GM15510 (cell line): ENCODE measurements around the gene SEMA5A.

Source experiments
- POLR2A ChIP-seq: IDR thresholded peaks from 3 replicates; pipeline ENCODE4 v1.6.1; 2011; ENCODE audit warnings: borderline replicate concordance; ENCODE audit not compliant: insufficient read length; ENCODE audit errors: extremely low read depth

SEMA5A gene

DNA sequence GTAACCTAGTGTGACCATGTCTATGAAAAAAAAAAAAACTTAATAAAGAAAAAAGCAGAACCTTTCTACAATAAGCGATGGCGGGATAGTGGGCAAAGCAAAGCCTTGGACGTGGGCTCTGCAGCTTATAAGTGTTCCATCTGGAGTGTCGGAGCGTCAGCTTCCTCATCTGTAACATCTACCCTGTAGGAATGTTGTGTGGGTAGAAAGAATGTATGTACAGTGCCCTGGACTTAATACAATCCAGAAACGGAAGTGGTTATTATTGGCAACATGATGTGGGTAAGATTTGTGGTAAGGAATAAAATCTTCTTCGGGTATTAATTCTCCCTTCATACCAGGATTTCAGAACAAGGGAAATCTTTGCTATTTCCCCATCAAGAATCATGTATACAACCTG, 66.5 kb downstream of the SEMA5A start:
- no peak for TF ChIP-seq POLR2A

DNA sequence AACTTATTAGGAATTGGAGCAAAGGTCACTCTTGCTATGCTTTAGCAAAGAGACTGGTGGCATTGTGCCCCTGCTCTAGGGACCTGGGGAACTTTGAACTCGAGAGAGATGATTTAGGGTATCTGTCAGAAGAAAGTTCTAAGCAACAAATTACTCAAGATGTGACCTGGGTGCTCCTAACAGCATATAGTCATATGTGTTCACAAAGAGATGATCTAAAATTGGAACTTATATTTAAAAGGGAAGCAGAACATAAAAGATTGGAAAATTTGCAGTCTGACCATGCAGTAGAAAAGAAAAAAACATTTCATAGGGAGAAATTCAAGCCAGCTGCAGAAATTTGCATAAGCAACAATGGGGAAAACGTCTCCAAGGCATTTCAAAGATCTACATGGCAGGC, 68.3 kb downstream of the SEMA5A start:
- TF ChIP-seq POLR2A: no peak

DNA sequence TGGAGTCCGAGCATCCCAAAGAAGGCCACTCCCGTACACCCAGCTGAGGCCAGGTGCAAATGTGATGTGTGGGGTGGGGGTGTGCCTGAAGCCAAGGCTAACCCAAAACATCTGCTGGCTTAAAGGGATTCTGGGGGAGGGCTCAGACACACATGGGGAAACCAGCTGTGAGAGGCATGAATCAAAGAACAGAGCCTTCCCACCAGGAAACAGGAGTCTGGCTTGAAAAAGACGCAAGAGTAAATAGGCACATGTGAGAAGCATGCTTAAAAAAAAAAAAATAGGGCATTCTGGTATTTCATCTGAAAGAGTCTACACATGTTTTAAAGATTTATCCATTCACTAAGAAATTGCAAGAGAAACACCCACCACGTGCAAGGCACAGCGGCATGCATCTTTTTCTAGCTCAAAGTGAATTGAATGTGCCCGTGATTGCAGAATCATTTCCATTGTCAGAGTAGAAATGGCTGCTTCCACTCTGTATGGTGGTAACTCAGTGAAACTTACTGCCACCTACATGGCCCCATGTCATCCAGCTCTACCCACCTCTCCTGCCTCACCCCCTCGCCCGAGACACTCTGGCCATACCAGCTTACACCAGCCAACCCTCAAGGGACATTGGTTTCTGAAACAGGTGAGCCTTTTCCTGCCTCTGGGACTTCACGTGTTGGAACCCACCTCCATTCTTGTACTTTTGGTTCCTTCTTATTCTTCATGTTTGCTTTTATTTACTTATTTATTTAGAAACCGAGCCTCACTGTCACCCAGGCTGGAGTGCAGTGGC, 71.5 kb downstream of the SEMA5A start:
- TF ChIP-seq POLR2A: no peak

DNA sequence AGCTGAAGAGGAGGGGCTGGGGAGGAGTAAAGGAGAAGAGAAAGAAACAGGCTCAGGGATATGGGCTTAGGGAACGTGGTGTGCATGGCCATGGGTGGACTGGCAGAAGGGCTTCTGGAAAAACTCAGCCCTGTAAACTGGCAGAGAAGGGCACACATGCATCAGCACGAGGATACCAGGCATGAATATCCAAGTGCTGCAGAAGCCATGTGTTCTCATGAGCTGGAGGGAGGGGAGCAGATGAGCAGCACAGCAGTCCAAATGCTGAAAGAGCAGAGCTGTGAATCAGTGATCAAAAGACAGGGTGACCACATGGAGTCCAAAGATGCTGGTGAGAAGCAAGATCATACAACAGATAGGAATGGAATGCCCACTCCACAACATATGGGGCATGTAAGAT, 72.3 kb downstream of the SEMA5A start:
- TF ChIP-seq POLR2A: no peak

DNA sequence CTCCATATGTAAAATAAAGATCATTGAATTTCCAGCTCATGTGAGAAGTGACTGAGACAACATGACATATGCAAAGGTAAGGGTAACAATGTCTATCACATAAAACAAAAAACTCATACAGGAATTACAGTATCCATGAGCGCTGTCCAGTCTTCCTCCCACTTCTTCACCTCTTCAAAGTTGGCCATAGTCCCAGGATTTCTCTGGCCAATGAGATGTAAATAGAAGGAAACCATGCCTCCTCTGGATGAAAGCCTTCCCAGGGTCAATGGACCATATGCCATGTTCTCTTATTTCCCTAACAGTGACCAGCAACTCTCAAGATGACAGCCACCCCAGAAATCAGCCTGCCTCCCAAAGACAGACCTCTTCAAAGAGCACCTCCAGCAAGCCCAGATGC, 75.5 kb downstream of the SEMA5A start:
- no peak for TF ChIP-seq POLR2A

DNA sequence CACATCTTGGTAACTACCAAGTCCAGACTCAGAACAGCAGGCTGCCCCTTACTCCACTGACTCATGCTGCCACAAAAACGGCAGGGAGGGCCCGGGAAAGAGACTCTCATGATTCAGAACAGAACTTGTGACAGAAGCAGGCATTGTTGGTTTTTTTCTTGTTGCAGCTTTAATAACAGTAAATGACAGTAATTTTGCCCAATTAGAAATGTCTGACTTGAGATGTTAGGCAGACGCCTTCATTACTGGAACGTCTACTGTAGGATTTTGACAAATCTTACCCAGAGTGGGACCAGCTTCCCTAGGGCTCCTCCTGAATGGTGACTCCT, 77.9 kb downstream of the SEMA5A start:
- TF ChIP-seq POLR2A: no peak

DNA sequence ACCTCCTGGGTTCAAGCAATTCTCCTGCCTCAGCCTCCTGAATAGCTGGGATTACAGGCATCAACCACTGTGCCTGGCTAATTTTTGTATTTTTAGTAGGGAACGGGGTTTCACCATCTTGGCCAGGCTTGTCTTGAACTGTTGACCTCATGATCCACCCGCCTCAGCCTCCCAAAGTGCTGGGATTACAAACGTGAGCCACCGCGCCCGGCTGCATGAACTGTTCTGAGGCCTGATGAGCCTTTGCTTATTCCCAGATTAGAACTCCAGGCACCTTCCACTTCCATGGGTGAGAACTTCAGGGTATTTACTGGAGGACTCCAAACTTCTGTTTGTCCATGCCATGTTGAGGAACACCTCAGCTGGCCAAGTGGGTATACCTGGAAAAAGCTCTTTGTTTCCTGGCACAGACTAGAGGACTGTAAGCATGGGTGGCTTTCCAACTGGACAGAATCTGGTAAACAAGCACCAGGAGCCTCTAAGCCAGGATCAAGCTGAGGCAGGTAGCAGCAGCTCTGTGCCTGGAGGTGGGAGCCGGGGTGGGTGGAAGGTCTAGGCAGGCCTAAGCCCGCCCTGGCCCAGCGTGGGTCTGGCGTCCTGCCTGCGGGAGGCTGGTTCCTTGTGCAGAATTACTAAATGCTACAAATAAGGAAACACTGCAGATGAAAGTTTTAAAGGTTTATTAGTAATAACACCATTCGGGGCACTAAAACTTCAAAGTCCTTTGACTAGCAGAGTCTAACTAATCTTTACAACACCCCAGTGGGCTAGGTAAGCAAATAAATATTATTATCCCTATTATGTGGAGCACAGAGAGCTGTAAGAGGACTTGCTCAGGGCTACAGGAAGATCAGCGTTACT, 78.4 kb downstream of the SEMA5A start:
- no peak for TF ChIP-seq POLR2A

DNA sequence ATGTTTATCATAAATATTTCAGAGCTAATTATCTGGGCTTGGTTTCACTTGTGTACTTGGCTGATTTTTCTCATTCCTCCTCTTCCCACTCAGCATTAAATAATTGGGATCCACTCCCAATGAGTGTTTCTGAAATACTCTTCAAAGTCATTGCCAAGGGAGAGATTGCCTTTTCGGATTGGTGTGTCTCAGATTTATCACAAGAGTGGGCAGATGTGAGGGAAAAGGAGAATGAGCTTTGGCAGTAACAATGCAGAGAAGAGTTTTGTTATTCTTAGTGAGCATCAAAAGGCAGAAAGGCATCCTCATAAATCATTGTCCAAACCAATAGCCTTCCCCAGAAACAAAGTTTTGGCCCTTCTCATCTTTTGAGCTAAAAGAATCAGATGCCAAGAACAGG, 79.2 kb downstream of the SEMA5A start:
- TF ChIP-seq POLR2A: no peak

DNA sequence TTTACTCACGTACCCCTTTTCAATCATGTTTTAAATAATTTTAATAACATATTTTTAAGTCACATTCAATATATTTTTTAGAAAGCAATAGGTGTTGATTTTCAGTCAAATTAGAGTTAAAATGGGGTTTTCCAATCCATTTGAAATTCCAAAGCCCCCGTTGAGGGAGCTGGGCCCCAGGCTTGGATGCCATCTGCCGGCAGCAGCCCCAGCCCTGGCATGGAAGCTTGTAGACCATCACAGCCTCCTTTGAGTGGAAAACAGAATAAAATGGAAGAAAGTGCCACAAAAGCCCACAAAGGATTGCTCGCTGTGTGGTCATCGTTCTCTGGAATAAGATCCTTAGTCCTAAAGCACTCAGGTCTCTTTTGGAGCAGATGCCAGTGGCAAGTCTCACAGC, 81.4 kb downstream of the SEMA5A start:
- TF ChIP-seq POLR2A: no peak

DNA sequence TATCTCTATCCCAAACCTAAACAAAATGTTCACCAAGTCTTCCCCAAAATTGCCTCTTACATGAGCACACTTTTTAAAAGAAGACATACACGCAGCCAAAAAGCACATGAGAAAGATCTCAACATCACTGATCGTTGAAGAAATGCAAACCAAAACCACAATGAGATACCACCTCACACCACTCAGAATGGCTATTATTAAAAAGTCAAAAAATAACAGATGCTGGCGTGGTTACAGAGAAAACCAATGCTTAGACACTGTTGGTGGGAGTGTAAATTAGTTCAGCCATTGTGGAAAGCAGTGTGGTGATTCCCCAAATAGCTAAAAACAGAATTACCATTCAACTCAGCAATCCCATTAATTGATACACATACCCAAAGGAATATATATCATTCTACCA, 83.8 kb downstream of the SEMA5A start:
- no peak for TF ChIP-seq POLR2A

DNA sequence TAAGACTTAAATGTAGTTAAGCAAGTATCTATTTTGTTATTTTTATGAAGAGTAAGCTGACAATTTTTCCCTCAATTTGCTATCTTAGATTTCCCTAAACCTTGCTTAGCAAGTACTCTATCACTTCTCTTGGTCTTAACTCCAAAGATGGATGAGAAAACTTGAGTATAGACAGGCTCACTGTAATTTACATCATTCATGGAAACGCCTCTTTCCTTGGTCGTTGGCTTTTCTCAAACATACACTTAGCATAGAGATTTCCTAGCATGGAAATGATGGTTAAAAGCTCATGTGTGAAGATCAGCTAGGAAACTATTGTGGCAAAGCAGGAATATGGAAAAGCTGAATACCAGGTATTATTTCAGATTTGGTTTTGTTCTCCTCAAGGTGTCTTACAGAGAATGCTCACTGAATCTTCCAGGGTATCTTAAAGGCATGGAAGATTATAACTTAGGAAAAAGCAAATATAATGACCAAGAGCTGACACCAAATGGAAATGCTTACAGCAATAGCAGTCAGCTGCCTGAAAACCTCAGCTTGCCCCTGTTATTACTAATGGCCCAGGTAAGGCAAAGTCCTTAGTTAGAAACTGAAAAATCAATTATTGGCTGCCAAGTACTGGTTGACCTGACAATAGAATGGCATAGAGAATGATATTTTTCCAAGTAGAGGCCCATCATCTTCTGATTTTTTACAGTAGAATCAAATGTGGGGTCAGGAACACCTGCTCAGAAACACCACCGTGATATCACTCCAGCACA, 84.8 kb downstream of the SEMA5A start:
- no peak for TF ChIP-seq POLR2A

DNA sequence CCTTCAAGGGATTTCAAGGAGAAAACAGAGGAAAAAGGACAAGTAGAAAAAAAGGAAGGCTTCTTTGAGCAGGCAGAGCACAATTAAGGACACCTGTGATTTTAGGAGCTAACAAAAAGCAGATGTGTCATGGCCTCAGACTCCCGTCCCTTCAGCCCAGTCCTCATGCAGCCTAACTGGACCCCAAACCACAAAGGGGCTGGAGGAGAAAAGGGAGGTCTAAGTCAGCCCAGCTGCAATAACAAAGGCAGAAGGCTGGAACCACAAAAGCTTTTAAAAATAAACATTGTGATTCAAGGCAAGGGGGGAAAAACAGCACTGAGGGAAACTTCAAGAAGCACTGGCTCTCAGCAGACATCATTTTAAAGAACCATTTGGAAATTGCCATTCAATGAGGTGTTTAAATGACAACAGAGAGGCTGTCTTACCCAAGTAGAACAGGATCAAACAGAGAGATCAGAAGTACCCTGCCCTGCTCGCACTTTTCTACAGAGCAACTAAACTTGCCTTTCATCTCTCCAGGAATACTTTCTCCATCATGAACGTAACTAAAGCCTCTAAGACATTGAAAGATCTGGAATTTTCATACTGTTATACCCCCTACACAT, 89.3 kb downstream of the SEMA5A start:
- no peak for TF ChIP-seq POLR2A

DNA sequence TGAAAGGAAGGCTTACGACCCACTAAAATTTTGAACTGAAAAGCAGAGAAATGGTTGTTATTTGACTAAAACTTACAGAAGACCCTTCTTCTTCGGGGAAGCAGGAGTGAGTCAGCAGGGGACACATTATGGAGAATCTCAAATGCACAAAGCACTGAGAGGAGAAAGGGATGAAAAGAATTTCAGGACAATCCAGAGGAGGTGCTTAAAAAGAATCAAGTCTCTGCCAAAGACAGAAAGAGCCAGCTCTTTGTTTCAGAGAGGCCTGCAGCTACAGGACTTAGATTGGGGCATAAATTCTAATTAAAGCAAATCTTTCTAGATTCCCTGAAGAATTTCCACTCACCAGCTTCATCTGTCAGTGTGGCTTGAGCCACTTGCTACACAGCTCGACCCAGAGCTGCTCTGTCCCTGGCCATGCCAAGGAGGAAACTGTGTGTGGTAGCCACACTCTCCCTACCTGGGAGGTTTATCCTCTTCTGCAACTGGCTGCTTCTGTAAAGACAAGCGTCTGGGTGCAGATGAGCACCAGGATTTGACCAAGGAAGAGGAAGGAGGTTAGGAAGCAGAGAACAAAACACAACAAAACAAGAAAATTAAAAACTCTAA, 89.9 kb downstream of the SEMA5A start:
- TF ChIP-seq POLR2A: no peak

DNA sequence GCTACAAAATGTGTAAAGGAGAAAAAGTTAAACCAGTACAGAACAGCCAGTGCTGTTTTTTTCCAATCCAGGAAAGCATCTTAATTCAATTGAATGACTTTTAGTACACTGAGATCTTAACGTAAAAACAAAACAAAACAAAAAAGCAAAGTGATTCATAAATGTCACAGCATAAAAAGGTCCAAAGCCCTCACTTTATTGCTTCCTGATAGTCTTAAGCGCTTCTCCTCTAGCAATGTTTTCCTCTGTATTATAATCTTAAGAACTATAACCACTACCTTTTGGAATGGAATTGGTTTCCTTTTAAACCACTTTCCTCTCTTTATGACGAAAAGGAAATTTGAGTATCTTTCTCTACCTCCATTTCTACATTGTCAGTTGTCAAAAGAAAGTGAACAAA, 91.4 kb downstream of the SEMA5A start:
- no peak for TF ChIP-seq POLR2A

DNA sequence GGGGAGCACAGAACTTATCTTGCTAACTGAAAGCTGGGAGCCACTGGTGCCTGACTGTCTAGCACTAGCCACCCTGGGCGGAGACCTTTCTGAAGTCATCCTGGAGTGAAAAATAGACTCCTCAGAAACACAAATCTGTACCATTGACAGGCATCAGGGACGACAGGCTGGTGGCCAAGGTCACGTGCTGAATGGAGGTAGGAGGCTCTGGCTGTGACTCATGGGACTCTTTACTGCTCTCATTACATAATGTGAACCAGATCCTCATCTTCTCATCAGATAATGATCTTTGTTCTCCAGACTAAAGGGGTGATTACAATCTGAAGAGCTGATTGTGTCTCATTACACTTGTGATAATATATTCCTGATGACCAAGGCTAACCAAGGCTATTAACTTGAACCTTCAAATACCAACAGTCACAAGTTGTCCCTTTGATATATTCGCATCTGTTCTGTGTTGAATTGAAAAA, 91.8 kb downstream of the SEMA5A start:
- TF ChIP-seq POLR2A: no peak

DNA sequence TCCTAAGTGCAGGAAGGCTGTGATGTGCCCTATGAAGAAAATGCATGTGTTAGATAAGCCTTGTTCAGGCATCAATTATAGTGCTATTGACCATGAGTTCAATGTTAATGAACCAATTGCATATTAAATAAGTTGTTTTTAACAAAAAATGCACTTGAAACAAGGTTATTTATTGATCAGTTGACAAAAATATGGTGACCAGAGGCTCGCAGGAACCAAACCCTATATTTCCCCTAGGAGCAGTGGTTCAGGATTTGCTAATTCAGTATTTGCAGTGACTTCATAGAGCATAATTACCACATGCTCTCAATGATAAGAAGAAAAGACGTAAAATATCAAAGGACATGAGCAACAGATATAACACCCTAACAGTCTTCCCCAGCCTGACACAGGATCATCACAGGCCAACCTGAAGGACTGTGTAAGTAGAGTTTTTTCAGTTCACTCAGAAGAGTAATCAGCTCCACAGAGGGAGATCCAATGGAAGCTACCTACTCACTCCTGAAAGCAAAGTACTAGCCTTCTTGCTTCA, 92.3 kb downstream of the SEMA5A start:
- no peak for TF ChIP-seq POLR2A
